8988T (cell line): ENCODE results near the gene SATB2.

Experiments
- DNase-seq: peaks from one replicate; pipeline ENCODE4 v3.0.0; 2011

The SATB2 gene

DNA sequence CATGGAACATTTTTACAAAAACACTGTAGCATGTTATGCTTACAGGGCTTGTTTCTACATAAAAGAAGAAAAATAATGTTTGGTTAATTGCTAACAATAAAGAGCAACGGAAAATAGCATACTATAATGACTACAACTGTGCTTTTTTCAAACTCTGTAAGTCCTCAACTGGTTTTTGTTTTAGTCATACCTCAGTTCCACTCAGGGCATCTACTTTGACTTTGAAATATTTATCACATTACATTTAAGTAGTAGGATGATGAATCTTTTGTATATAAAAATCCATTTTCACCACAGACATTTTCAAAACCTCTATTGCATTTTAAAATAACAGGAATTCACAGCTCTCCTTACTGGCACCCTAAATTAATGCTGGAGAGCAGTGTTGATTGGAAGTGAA, 8.3 kb downstream of the SATB2 start:
- DNase-seq = no peak

DNA sequence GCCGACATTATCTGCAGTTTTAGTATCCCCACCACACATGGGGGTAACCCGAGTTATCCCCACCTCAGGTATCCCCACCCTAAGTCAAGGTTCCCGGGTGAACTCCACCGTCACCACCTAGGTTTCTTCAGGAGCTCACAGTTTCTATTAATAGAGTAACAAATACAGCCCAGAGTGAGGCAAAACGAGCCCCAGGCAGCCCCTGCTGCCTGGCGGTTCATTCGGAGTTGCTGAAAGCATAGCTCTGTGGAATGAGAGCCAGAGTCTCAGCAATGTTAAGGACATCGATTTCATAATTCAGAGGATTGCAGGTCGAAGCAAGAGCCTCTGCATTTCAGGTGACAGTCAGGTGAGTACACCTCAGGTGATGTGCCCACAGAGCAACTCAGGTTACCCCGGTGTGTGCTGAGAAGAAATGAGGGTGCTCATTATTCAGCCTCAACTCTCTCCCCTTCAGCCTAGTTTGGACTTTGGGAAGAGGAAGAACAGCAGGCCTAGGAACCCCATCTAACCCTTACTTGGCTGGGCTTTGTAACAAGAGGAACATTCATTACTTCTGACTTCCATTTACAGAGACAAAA, 10.7 kb downstream of the SATB2 start:
- DNase-seq = no peak

DNA sequence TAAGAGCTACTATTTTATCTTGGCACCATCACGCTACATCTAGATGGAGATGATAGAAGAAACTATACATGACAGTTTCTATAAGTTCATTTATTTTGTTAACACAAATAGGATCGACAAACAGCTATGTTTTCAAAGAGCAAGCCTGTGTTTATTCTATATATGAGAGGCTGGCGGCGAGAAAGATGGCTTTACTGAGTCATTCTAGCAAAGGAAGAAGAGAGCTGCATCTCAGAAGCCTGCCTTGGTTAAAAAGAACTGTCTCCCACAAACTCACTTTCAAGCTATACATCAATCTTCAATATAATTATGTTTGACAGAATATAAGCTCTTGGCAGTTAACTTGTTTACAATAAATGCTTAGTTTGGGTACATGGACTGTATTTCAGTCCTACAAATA, 13.0 kb downstream of the SATB2 start:
- no peak for DNase-seq

- DNase-seq = no peak
Measured at GRCh38 chr2:199443589-199444130, 14.1 kb downstream of the SATB2 start.

- no peak for DNase-seq
Measured at GRCh38 chr2:199442173-199442572, 15.6 kb downstream of the SATB2 start.

DNA sequence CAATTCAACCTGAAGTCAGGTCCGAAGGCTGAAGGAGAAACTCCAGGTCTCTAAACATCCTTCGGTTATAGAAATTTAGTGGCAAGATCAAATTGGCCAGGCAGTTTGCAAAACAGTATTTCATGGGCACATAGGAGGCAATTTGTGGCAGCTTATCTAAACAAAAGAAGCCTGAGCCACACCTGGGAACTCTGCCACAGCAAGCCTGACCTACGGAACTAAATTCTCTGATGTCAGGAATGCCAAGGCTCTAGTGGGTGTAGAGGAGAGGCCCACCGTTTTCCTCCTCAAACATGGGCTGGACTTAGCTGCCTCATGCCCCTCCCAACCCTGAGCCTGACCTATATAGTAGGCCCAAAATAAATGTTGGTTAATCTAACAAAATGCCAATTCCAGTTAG, 16.0 kb downstream of the SATB2 start:
- DNase-seq = no peak

DNA sequence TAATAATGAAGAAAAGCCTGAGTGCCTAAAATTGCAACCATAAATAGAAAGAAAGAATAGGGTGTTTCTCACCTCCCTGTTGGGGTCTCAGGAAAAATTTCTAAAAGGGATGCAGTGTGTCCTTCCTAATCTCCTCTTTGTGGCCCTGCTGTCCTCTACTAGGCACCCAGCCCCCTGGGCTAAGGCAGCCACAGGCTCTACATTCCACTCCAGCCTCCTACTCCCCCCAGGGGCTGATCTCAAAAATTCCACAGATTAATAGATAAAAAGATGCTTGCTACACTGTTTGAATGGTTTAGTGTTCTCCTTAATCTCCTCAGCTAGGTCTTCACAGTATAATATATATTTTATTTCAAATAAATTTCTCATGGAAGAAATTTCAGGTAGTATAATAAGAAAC, 17.6 kb downstream of the SATB2 start:
- no peak for DNase-seq

- no peak for DNase-seq
Measured at GRCh38 chr2:199439542-199439941, 18.2 kb downstream of the SATB2 start.

GRCh38 chr2:199439066-199439465, 18.7 kb downstream of the SATB2 start:
- DNase-seq = no peak

DNA sequence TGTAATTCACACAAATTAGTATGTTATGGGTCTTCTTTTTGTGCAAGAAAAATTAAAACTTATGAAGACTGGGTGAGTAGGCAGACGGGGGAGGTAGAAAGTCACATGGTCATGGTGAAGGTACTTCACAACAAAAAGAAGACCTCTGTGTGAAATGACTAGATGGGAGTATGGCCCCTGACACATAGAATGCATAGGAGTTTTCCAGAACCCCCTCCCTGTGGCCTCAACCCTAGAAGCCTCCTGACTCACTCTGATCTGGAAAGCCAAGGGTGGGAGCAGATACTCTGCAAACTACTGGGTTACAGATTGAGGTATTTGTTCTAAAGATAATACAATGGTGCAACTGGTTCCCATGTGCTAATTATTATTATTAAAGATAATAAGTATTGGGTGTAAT, 23.2 kb downstream of the SATB2 start:
- DNase-seq = no peak

GRCh38 chr2:199433204-199433832, 24.4 kb downstream of the SATB2 start:
- DNase-seq = no peak

DNA sequence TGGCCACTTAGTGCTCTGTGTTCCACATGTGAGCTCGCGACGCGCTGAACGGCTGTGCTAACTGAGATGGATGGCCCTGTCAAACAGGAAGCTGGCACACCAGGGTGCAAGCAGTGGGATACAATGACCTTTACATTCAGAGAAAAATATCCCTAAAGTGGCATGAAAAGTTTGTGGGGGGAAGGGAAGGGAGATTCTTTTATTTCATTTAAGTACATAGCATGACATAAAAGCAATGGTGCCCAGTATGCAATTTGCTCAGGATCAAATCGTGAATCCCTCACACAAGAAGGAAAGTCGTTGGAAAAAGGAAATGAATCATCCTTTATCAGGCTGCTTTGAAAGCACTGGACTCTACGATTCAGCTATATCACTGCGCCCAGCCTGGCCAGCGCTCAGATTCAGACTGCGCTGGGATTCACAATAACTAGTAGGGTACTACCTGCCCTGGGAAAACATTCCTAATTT, 26.0 kb downstream of the SATB2 start:
- peak; percentile 18 for DNase-seq

DNA sequence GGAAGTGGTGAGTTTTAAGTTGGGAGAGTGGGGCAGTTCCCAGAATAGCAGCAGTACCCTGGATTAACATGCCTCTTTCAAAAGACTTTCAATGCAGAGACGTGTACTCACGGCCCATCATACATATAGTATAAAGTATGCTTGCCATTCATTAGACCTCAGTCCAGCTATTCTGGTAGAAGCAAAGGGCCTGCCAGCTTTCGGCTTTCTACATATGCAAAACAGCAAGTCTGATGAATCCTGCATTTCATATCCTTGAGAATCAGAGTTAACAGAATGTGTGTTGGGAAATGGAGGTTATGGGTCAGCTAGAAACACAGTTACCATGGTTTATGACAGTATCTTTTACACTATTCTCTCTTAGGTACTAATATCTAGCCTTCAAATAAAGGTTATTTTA, 27.5 kb downstream of the SATB2 start:
- no peak for DNase-seq

DNA sequence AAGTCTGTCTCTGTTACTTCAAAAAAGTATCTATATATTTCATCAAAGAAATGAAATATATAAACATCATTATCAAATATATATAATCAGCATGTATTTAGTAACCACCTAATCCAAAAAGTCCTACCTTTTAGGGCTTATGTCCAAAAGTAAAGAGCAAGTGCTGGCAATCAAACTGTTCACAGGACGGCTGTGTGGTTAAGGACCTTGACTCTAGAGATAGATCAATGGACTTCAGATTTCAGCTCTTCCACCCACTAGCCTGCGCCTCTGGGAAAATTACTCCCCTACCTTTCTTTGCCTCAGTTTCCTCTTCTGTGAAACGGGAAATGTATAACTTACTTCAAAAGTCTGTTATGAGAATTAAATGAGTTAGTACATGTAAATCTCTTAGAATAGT, 29.4 kb downstream of the SATB2 start:
- DNase-seq = no peak

DNA sequence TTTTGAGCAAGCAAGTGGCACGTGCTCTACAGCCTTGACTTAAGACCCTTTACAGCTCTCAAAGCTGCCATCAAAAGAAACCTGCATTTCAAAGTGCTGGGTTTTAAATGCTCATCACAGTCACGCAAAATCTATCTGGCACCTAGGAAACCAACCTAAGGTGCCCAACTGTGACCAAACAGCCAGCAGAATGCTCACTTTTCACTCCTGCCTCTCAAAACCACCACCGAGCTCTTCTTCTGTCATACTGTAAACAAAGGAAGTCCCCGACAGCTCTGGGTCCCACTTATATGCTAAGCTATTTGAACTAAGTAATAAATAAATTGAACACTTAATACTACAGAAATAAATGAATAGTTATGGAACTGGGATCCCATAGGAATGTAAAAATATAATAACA, 33.6 kb downstream of the SATB2 start:
- DNase-seq = no peak

DNA sequence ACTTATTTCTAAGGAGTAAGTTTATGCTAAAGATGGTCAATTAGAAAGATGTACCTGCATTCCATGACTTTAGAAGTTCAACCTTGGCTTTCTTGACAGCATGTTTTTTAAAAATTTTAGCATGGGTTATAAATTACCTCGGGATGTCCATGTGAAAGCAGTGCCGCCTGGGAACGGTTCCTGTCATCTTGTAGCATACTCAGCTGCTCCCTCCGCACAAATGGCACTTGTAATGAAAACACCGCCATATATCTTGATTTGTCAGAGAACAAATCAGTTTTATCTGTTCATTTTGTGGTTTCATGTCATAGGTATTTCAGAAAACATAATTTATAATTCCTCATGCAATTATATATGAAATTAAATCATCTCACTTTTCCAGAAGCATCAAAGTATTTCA, 38.3 kb downstream of the SATB2 start:
- DNase-seq = no peak

DNA sequence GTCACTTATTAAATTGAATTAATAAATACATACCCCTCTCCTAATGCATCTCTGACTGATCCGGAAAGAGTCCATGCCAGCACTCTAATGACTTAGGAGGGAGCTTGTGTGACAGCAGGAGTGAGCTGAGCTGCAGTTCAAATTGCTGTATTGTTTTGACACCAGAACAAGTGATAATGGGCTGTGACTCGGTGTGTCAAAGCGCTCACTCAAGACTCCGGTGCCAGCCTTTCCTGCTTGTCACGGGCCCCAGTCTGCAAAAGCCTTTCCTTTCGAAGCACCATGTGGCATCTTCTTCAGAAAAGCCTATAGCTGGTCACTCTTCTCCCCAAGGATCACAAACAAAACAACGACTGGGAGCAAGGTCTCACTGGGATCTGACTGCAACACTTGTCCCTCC, 43.3 kb downstream of the SATB2 start:
- DNase-seq = no peak

DNA sequence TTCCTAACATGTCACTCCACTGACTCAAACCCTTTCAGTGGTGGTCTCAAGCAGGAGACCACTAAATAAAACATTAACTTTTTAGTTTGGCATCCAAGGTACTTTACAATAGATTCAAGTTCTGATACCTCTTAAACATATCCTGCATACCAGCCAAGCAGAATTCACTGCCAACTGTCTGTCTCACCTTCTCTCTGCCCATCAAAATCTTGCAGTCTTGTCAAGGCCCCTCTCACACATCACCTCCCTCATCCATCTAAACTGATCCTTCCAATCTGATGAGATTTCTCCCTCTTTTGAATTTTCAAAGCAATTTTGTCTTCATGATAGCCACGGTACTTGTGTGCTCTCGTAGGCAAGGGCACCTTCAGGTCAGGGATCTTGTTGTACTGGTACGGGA, 43.7 kb downstream of the SATB2 start:
- no peak for DNase-seq

- no peak for DNase-seq
Measured at GRCh38 chr2:199409759-199410529, 47.8 kb downstream of the SATB2 start.

GRCh38 chr2:199407421-199407820, 50.3 kb downstream of the SATB2 start:
- DNase-seq = no peak

GRCh38 chr2:199405241-199405640, 52.5 kb downstream of the SATB2 start:
- DNase-seq = no peak

- DNase-seq = no peak
Measured at GRCh38 chr2:199404841-199405240, 52.9 kb downstream of the SATB2 start.

- no peak for DNase-seq
Measured at GRCh38 chr2:199395311-199395710, 62.4 kb downstream of the SATB2 start.

- no peak for DNase-seq
Measured at GRCh38 chr2:199392363-199392762, 65.4 kb downstream of the SATB2 start.
